ENCODE data around the gene RIN1. TPM values are rescaled to one million over a fixed set of nuclear protein-coding genes. Genes with fewer than 3 reads are reported as not detected.

RIN1 gene
- polyA plus RNA-seq, 1 donor (not counting 4 experiments of a cell fraction or from before 2014, with no cell fraction given), result 10.6 TPM

- Histone ChIP-seq H3K36me3 (ENCODE audit: control insufficient read depth in 2 of 2, extremely low read depth in 1 of 2, insufficient read depth in 2 of 2, low read length in 2 of 2) (no peaks in the 10 kb centered on the region), H3K4me1 (ENCODE audit: control insufficient read depth, extremely low read depth, insufficient read depth, low read length) (peaks cover 16% of the 10 kb centered on the region), H3K9me1 (ENCODE audit: control insufficient read depth, extremely low read depth, insufficient read depth, low read length) (no peaks in the 10 kb centered on the region), H3K4me3 (ENCODE audit: control insufficient read depth in 2 of 3, extremely low read depth in 1 of 3, insufficient read depth in 2 of 3, low read depth in 1 of 3, low read length in 3 of 3) (no peak overlapping the region), H4K20me1 (ENCODE audit: control insufficient read depth, extremely low read depth, insufficient read depth, low read length) (no peaks in the 10 kb centered on the region), H3K9me3 (ENCODE audit: control insufficient read depth, low read depth, low read length) (no peaks in the 10 kb centered on the region), H3K27ac (ENCODE audit: control insufficient read depth, insufficient read depth, low read length) (no peak overlapping the region), H3K79me2 (ENCODE audit: control insufficient read depth, insufficient read depth, low read length) (no peaks in the 10 kb centered on the region), H3K27me3 (ENCODE audit: control insufficient read depth, extremely low read depth, insufficient read depth, low read length) (peaks cover 13% of the 10 kb centered on the region), H3K4me2 (ENCODE audit: control insufficient read depth, extremely low read depth, insufficient read depth, low read depth, low read length) (no peak overlapping the region), H2AFZ (ENCODE audit: control insufficient read depth, low read length) (no peak overlapping the region), H3K9ac (ENCODE audit: control insufficient read depth, extremely low read depth, insufficient read depth, low read length) (no peak overlapping the region)
- FAIRE-seq (no peak), DNase-seq (ENCODE audit: low read depth, low spot score) (no peak)
- no peak for TF ChIP-seq CTCF (optimal IDR thresholded peaks at IDR 0.05 in 1 of 3, IDR thresholded peaks at IDR 0.05 in 1 of 3, conservative IDR thresholded peaks at IDR 0.05 in 1 of 3; ENCODE audit: extremely low read depth in 1 of 3, insufficient read depth in 2 of 3, low read length in 3 of 3)
- TF ChIP-seq EZH2 (IDR thresholded peaks at IDR 0.05; ENCODE audit: low read length), result no peak
- dilution Hi-C loops (cut with MboI; ENCODE audit: extremely low pct_ligation_motif_present, low sequenced_read_pairs), result no loop called here
Observed at GRCh38 chr11:66314561-66315497, 21.4 kb downstream of the RIN1 start.

GRCh38 chr11:66314186-66314501 lies 22.1 kb downstream of the RIN1 start:
- no peak overlapping the region for H2AFZ ChIP-seq (ENCODE audit: control insufficient read depth, low read length)
- H3K9me3 ChIP-seq (ENCODE audit: control insufficient read depth, low read depth, low read length), result no peaks in the 10 kb centered on the region
- FAIRE-seq (no peak), DNase-seq (ENCODE audit: low read depth, low spot score) (no peak)
- H3K79me2 ChIP-seq (ENCODE audit: control insufficient read depth, insufficient read depth, low read length), result no peaks in the 10 kb centered on the region
- peaks cover 16% of the 10 kb centered on the region for H3K27me3 ChIP-seq (ENCODE audit: control insufficient read depth, extremely low read depth, insufficient read depth, low read length)
- no peaks in the 10 kb centered on the region for H3K9me1 ChIP-seq (ENCODE audit: control insufficient read depth, extremely low read depth, insufficient read depth, low read length)
- H3K36me3 ChIP-seq (ENCODE audit: control insufficient read depth in 2 of 2, extremely low read depth in 1 of 2, insufficient read depth in 2 of 2, low read length in 2 of 2), result no peaks in the 10 kb centered on the region
- no peak overlapping the region for H3K4me3 ChIP-seq (ENCODE audit: control insufficient read depth in 2 of 3, extremely low read depth in 1 of 3, insufficient read depth in 2 of 3, low read depth in 1 of 3, low read length in 3 of 3)
- dilution Hi-C loops (cut with MboI; ENCODE audit: extremely low pct_ligation_motif_present, low sequenced_read_pairs), result no loop called here
- H3K4me2 ChIP-seq (ENCODE audit: control insufficient read depth, extremely low read depth, insufficient read depth, low read depth, low read length), result no peak overlapping the region
- TF ChIP-seq CTCF (optimal IDR thresholded peaks at IDR 0.05 in 1 of 3, IDR thresholded peaks at IDR 0.05 in 1 of 3, conservative IDR thresholded peaks at IDR 0.05 in 1 of 3; ENCODE audit: extremely low read depth in 1 of 3, insufficient read depth in 2 of 3, low read length in 3 of 3) (no peak), EZH2 (IDR thresholded peaks at IDR 0.05; ENCODE audit: low read length) (no peak)
- no peak overlapping the region for H3K27ac ChIP-seq (ENCODE audit: control insufficient read depth, insufficient read depth, low read length)
- peaks cover 16% of the 10 kb centered on the region for H3K4me1 ChIP-seq (ENCODE audit: control insufficient read depth, extremely low read depth, insufficient read depth, low read length)
- H4K20me1 ChIP-seq (ENCODE audit: control insufficient read depth, extremely low read depth, insufficient read depth, low read length), result no peaks in the 10 kb centered on the region
- no peak overlapping the region for H3K9ac ChIP-seq (ENCODE audit: control insufficient read depth, extremely low read depth, insufficient read depth, low read length)

All from keratinocyte (primary cell).